IPS-20b (cell line): Measurements from ENCODE around the gene ATP23.

ENCODE experiments used
- H3K27ac ChIP-seq: one replicate; pipeline ENCODE4 v1.5.1; 2013; ENCODE audit warnings: low read length
- H3K27me3 ChIP-seq: 2 replicates; pipeline ENCODE4 v1.6.1; 2013; ENCODE audit warnings: mild to moderate bottlenecking, low read length, inconsistent platforms; ENCODE audit not compliant: insufficient read depth
- H3K36me3 ChIP-seq: 2 replicates; pipeline ENCODE4 v1.6.1; 2013; ENCODE audit warnings: low read depth, mild to moderate bottlenecking, inconsistent platforms, low read length, moderate library complexity; ENCODE audit not compliant: insufficient read depth
- H3K4me1 ChIP-seq: 2 replicates; pipeline ENCODE4 v1.6.1; 2013; ENCODE audit warnings: mild to moderate bottlenecking, control low read depth, inconsistent platforms, low read length, moderate library complexity; ENCODE audit not compliant: insufficient read depth
- H3K4me3 ChIP-seq: 2 replicates; pipeline ENCODE4 v1.5.1; 2013; ENCODE audit warnings: mild to moderate bottlenecking, low read length, inconsistent platforms
- H3K9ac ChIP-seq: 2 replicates; pipeline ENCODE4 v1.6.1; 2013; ENCODE audit warnings: low read depth, mild to moderate bottlenecking, inconsistent platforms, low read length, moderate library complexity
- H3K9me3 ChIP-seq: 2 replicates; pipeline ENCODE4 v1.6.1; 2013; ENCODE audit warnings: mild to moderate bottlenecking, low read depth, low read length, inconsistent platforms; ENCODE audit not compliant: insufficient read depth

The ATP23 gene

GRCh38 chr12:57918147-57918546 is 23.2 kb upstream of the ATP23 start:
- no peaks in the 10 kb centered on the region for H3K9me3 ChIP-seq
- no peak overlapping the region for H3K27ac ChIP-seq
- H3K4me3 ChIP-seq = no peak overlapping the region
- H3K4me1 ChIP-seq = no peaks in the 10 kb centered on the region
- H3K27me3 ChIP-seq = no peaks in the 10 kb centered on the region; the same call in 1 of the 2 replicates
- H3K9ac ChIP-seq = no peak overlapping the region
- no peaks in the 10 kb centered on the region for H3K36me3 ChIP-seq

- no peak overlapping the region for H3K4me3 ChIP-seq
- H3K36me3 ChIP-seq = no peaks in the 10 kb centered on the region
- no peak overlapping the region for H3K9ac ChIP-seq
- no peaks in the 10 kb centered on the region for H3K4me1 ChIP-seq
- no peaks in the 10 kb centered on the region for H3K9me3 ChIP-seq
- no peak overlapping the region for H3K27ac ChIP-seq
- no peaks in the 10 kb centered on the region for H3K27me3 ChIP-seq
Observed at GRCh38 chr12:57927086-57927485, 14.3 kb upstream of the ATP23 start.

GRCh38 chr12:57929092-57929830 is 12.1 kb upstream of the ATP23 start:
- H3K4me1 ChIP-seq = no peaks in the 10 kb centered on the region

GRCh38 chr12:57934819-57935218 is 6.5 kb upstream of the ATP23 start:
- Histone ChIP-seq H3K4me1 (no peaks in the 10 kb centered on the region), H3K9ac (no peak overlapping the region), H3K4me3 (no peak overlapping the region), H3K27ac (no peak overlapping the region), H3K36me3 (no peaks in the 10 kb centered on the region), H3K9me3 (no peaks in the 10 kb centered on the region), H3K27me3 (peaks cover 28% of the 10 kb centered on the region; the same call in 1 of the 2 replicates)

More at GRCh38 chr12:57929092-57929830, 12.1 kb upstream of the ATP23 start:
- H3K27me3 ChIP-seq = peaks cover under 1% of the 10 kb centered on the region; the same call in 1 of the 2 replicates
- no peak overlapping the region for H3K4me3 ChIP-seq
- no peak overlapping the region for H3K9ac ChIP-seq
- no peaks in the 10 kb centered on the region for H3K9me3 ChIP-seq
- H3K27ac ChIP-seq = no peak overlapping the region
- H3K36me3 ChIP-seq = no peaks in the 10 kb centered on the region

GRCh38 chr12:57935331-57935730 is 6.0 kb upstream of the ATP23 start:
- Histone ChIP-seq H3K27ac (no peak overlapping the region), H3K9ac (peak overlapping the region; percentile 26; the same call in 1 of the 2 replicates), H3K36me3 (no peaks in the 10 kb centered on the region), H3K4me1 (no peaks in the 10 kb centered on the region; the same call in 1 of the 2 replicates), H3K27me3 (peaks cover 28% of the 10 kb centered on the region; the same call in 1 of the 2 replicates), H3K9me3 (no peaks in the 10 kb centered on the region), H3K4me3 (peak overlapping the region; percentile 76)

- Histone ChIP-seq H3K27me3 (peaks cover 28% of the 10 kb centered on the region; the same call in 1 of the 2 replicates), H3K4me1 (peaks cover 4% of the 10 kb centered on the region; the same call in 1 of the 2 replicates), H3K27ac (no peak overlapping the region), H3K9me3 (no peaks in the 10 kb centered on the region), H3K36me3 (no peaks in the 10 kb centered on the region), H3K9ac (peak overlapping the region; percentile 26; the same call in 1 of the 2 replicates), H3K4me3 (peak overlapping the region; percentile 76)
Observed at GRCh38 chr12:57935839-57936512, 5.4 kb upstream of the ATP23 start.

- Histone ChIP-seq H3K9ac (no peak overlapping the region; the same call in 1 of the 2 replicates), H3K4me3 (peak overlapping the region; percentile 76), H3K27me3 (peaks cover 28% of the 10 kb centered on the region; the same call in 1 of the 2 replicates), H3K4me1 (peaks cover 4% of the 10 kb centered on the region; the same call in 1 of the 2 replicates), H3K27ac (no peak overlapping the region), H3K36me3 (no peaks in the 10 kb centered on the region), H3K9me3 (no peaks in the 10 kb centered on the region)
Observed at GRCh38 chr12:57936513-57936883, 4.9 kb upstream of the ATP23 start.

GRCh38 chr12:57939291-57939690 is 2.1 kb upstream of the ATP23 start:
- H3K27ac ChIP-seq = no peak overlapping the region
- no peak overlapping the region for H3K4me3 ChIP-seq
- peaks cover 4% of the 10 kb centered on the region; the same call in 1 of the 2 replicates for H3K4me1 ChIP-seq
- H3K36me3 ChIP-seq = no peaks in the 10 kb centered on the region
- peaks cover 27% of the 10 kb centered on the region; the same call in 1 of the 2 replicates for H3K27me3 ChIP-seq
- H3K9ac ChIP-seq = no peak overlapping the region
- no peaks in the 10 kb centered on the region for H3K9me3 ChIP-seq

- Histone ChIP-seq H3K36me3 (no peaks in the 10 kb centered on the region), H3K9me3 (no peaks in the 10 kb centered on the region), H3K9ac (peak overlapping the region; percentile 66; the same call in 1 of the 2 replicates), H3K4me1 (peaks cover 4% of the 10 kb centered on the region; the same call in 1 of the 2 replicates), H3K27ac (no peak overlapping the region), H3K27me3 (peaks cover 21% of the 10 kb centered on the region; the same call in 1 of the 2 replicates), H3K4me3 (peak overlapping the region; percentile 91)
Observed at GRCh38 chr12:57940052-57940914, 1.1 kb upstream of the ATP23 start.

GRCh38 chr12:57940915-57941164 is 527 bp upstream of the ATP23 start:
- H3K9ac ChIP-seq = peak overlapping the region; percentile 66; the same call in 1 of the 2 replicates
- no peaks in the 10 kb centered on the region for H3K9me3 ChIP-seq
- H3K4me3 ChIP-seq = peak overlapping the region; percentile 91
- no peak overlapping the region for H3K27ac ChIP-seq
- peaks cover 4% of the 10 kb centered on the region; the same call in 1 of the 2 replicates for H3K4me1 ChIP-seq
- no peaks in the 10 kb centered on the region for H3K36me3 ChIP-seq
- H3K27me3 ChIP-seq = peaks cover 21% of the 10 kb centered on the region; the same call in 1 of the 2 replicates

- H3K27me3 ChIP-seq = peaks cover 11% of the 10 kb centered on the region; the same call in 1 of the 2 replicates
- no peak overlapping the region for H3K9ac ChIP-seq
- no peaks in the 10 kb centered on the region for H3K36me3 ChIP-seq
- no peak overlapping the region for H3K27ac ChIP-seq
- no peak overlapping the region for H3K4me3 ChIP-seq
- H3K9me3 ChIP-seq = no peaks in the 10 kb centered on the region
- peaks cover 4% of the 10 kb centered on the region; the same call in 1 of the 2 replicates for H3K4me1 ChIP-seq
Observed at GRCh38 chr12:57943438-57944080, 2.2 kb downstream of the ATP23 start.
